ENCODE results near the gene UBE2D4. TPM values are rescaled to one million over a fixed set of nuclear protein-coding genes. Genes with fewer than 3 reads are reported as not detected.
A peak's percentile ranks its signal among the peaks of the same experiment; 100 is the strongest.

UBE2D4 gene
- total and polyA plus RNA-seq, 9 of the 15 experiments (the other 6 are each of a cell fraction or from before 2014, with no cell fraction given): 3.3 to 16.2 (median 7.5) TPM

DNA sequence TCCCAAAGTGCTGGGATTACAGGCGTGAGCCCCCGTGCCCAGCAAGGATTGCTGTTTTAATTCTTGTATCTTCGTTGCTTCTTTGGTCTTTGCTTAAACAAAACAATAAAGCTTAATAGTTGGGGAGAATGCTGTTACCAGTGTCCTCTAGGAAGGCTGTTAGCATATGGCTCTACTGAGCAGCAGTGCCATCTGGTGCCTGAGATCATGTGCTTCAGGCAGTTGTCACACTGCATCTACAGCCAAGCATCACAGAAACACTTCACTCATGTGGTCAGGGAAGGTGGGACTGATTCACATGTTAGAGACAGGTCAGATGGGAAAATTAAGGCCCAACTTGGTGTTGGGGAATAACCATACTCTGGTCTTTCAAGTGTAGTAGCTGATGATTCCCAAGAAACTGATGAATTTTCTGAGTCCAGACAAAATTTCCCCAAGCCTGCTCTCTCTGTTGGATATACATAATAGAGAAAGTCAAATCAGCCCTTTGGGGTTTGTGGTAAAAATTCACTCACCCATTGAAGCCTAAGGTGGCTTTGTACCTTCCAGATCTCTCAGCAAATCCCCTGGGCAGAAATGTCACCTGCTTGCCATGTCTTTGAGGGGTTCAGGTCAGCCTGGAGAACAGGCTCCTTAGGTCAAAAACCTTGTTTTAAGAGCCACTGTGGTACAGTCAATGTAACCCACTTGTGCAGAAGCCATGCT lies 28.4 kb downstream of the UBE2D4 start:
- no TSS peak for BruUV-seq (replicated peaks)
- no peaks in the 10 kb centered on the region for H3K79me2 ChIP-seq (ENCODE audit: control insufficient read depth, insufficient read depth, low read length)
- no peak overlapping the region for H3K4me3 ChIP-seq
- ChIA-PET CTCF (ENCODE audit: low intra/inter-chr PET ratio) (interaction anchor here (0.6 to 0.7 kb wide), 2 partner anchors 116 to 510 kb away, joined by 5 read pairs; no protein-coding TSS in a partner anchor), POLR2A (interaction anchor here (0.6 to 0.9 kb wide), 2 partner anchors 85 to 429 kb away, joined by 3 read pairs; partner anchors contain the start of gene MRPS24)
- in situ Hi-C loops (cut with MboI): no loop called here
- WGBS (ENCODE audit: insufficient coverage, low coverage, missing lambda C conversion rate): 10% methylated on average over 3 of the region's 3 CpGs
- H2AFZ ChIP-seq (ENCODE audit: low read depth, low read length): no peak overlapping the region
- H3K9me1 ChIP-seq (ENCODE audit: control insufficient read depth, insufficient read depth, low read length): no peaks in the 10 kb centered on the region
- no peaks in the 10 kb centered on the region for H3K27me3 ChIP-seq (ENCODE audit: control insufficient read depth in 2 of 2, insufficient read depth in 2 of 2, low read length in 2 of 2)
- no peaks in the 10 kb centered on the region; the same call in 1 of the 2 replicates for H4K20me1 ChIP-seq (replicated peaks; ENCODE audit: control insufficient read depth, insufficient read depth, low read length)
- no peak overlapping the region for H3K4me2 ChIP-seq (ENCODE audit: insufficient read depth, low read length)
- peak; percentile 99 for ATAC-seq
- peak; percentile 94 for FAIRE-seq
- no peak overlapping the region for H3K9ac ChIP-seq (ENCODE audit: insufficient read depth in 1 of 2, low read depth in 2 of 2, low read length in 2 of 2)
- H3K4me1 ChIP-seq (replicated peaks in 1 of 2; ENCODE audit: control insufficient read depth in 2 of 2, insufficient read depth in 2 of 2, low read length in 2 of 2): no peaks in the 10 kb centered on the region
- intact Hi-C loops (cut with micrococcal nuclease): loop anchor here (1.0 to 10.0 kb wide), 2 partner anchors 115 to 370 kb away; partner anchors contain the start of gene STK17A
- peak; percentile 51 to 70 (median 60) for DNase-seq (ENCODE audit: extremely low read depth in 1 of 4, low spot score in 3 of 4)
- no peaks in the 10 kb centered on the region for H3K9me3 ChIP-seq (replicated peaks; ENCODE audit: control insufficient read depth, insufficient read depth, low read depth, low read length)
- H3K36me3 ChIP-seq (ENCODE audit: control insufficient read depth, insufficient read depth, low read length): peaks cover 8% of the 10 kb centered on the region; the same call in 1 of the 3 replicates
- no peak overlapping the region for H3K27ac ChIP-seq (ENCODE audit: extremely low read depth, low read depth, low read length)
- TF ChIP-seq CBFA2T2 (conservative IDR thresholded peaks at IDR 0.05) (no peak), JUN (IDR thresholded peaks at IDR 0.05; ENCODE audit: borderline replicate concordance, low read depth, low read length) (no peak), JUN (CRISPR knock-in tag; IDR thresholded peaks at IDR 0.05; ENCODE audit: borderline replicate concordance) (no peak), FOXP4 (CRISPR knock-in tag; IDR thresholded peaks at IDR 0.05; ENCODE audit: borderline replicate concordance) (no peak), ELF2 (CRISPR knock-in tag; IDR thresholded peaks at IDR 0.05) (no peak), USF1 (CRISPR knock-in tag; IDR thresholded peaks at IDR 0.05) (peak; percentile 37; the same call in 1 of the 2 replicates), ZNF76 (CRISPR knock-in tag; IDR thresholded peaks at IDR 0.05; ENCODE audit: borderline replicate concordance) (no peak), SMC3 (conservative IDR thresholded peaks at IDR 0.05; ENCODE audit: insufficient read depth, low read depth, low read length) (peak; percentile 59), ZNF253 (CRISPR knock-in tag; conservative IDR thresholded peaks at IDR 0.05) (no peak), GATAD2A (IDR thresholded peaks at IDR 0.05) (no peak), CCNT2 (IDR thresholded peaks at IDR 0.05; ENCODE audit: borderline replicate concordance, extremely low read depth, insufficient read length, low read depth, low read length) (no peak)
- TF ChIP-seq, protein P1, sequence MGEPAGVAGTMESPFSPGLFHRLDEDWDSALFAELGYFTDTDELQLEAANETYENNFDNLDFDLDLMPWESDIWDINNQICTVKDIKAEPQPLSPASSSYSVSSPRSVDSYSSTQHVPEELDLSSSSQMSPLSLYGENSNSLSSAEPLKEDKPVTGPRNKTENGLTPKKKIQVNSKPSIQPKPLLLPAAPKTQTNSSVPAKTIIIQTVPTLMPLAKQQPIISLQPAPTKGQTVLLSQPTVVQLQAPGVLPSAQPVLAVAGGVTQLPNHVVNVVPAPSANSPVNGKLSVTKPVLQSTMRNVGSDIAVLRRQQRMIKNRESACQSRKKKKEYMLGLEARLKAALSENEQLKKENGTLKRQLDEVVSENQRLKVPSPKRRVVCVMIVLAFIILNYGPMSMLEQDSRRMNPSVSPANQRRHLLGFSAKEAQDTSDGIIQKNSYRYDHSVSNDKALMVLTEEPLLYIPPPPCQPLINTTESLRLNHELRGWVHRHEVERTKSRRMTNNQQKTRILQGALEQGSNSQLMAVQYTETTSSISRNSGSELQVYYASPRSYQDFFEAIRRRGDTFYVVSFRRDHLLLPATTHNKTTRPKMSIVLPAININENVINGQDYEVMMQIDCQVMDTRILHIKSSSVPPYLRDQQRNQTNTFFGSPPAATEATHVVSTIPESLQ (CRISPR knock-in tag; IDR thresholded peaks at IDR 0.05): no peak
